A549 (cell line): Measurements from ENCODE around the gene GRID2. TPM values are rescaled to one million over a fixed set of nuclear protein-coding genes. Genes with fewer than 3 reads are reported as not detected.

ENCODE experiments used
- ATAC-seq, 2 experiments: fragments of 200-7000 bp in 1 of 2; fragments of >200 bp in 1 of 2; cut with Nextera tagmentation in 1 of 2; cut with Tn5 transposase in 1 of 2; 3 replicates each; pipeline versions ENCODE4 v1.8.0 to v1.9.1; 2018 to 2020; ENCODE audit warnings: mild to moderate bottlenecking in 1 of 2, moderate library complexity in 1 of 2
- CTCF ChIA-PET: fragments of 300-600 bp; sonication (Branson Sonifier 250); formaldehyde crosslinking; extraction: SDS; loops from one replicate; lab custom pipeline; 2021; ENCODE audit warnings: antibody characterized with exemption, inconsistent platforms; lab: Yijun Ruan, JAX
- POLR2A ChIA-PET: fragments of 350-600 bp; formaldehyde crosslinking; extraction: SDS; loops from one replicate; lab custom pipeline; 2021; ENCODE audit warnings: antibody characterized with exemption, inconsistent platforms; lab: Yijun Ruan, JAX
- DNase-seq, 2 experiments: peaks; one replicate each; pipeline versions ENCODE4 v3.0.0 to v3.0.0-alpha.2; 2011 to 2016; ENCODE audit warnings: low read depth in 1 of 2, low spot score in 1 of 2
- FAIRE-seq: peaks from 2 replicates; lab custom pipeline; 2011; peaks lifted over from hg19 to GRCh38; lab: Jason Lieb, UNC
- H3K27ac ChIP-seq, 2 experiments: fragments of >200 bp; sonication (Bioruptor Twin); formaldehyde crosslinking; 3 replicates each; pipeline ENCODE4 v1.5.1; 2016 to 2017
- H3K4me1 ChIP-seq: fragments of >200 bp; sonication (Bioruptor Twin); formaldehyde crosslinking; 3 replicates; pipeline ENCODE4 v1.6.1; 2016
- H3K4me2 ChIP-seq: fragments of >200 bp; sonication (Bioruptor Twin); formaldehyde crosslinking; 3 replicates; pipeline ENCODE4 v1.6.1; 2016
- H3K4me3 ChIP-seq: fragments of >200 bp; sonication (Bioruptor Twin); formaldehyde crosslinking; 3 replicates; pipeline ENCODE4 v1.5.1; 2016
- H3K9me3 ChIP-seq: fragments of >200 bp; sonication (Bioruptor Twin); formaldehyde crosslinking; 3 replicates; pipeline ENCODE4 v1.6.1; 2016
- BCL3 ChIP-seq: fragments of >200 bp; sonication (Bioruptor Twin); formaldehyde crosslinking; IDR thresholded peaks from 3 replicates; pipeline ENCODE4 v1.6.1; 2016
- CBX2 ChIP-seq: fragments of 200-600 bp; sonication (generic); IDR thresholded peaks from 2 replicates; pipeline ENCODE4 v1.6.1; 2016; ENCODE audit warnings: low read depth, mild to moderate bottlenecking, borderline replicate concordance
- CBX8 ChIP-seq: fragments of 200-600 bp; sonication (generic); IDR thresholded peaks from 2 replicates; pipeline ENCODE4 v1.6.1; 2016
- CHD2 ChIP-seq: fragments of 150-350 bp; IDR thresholded peaks from 2 replicates; pipeline ENCODE4 v1.6.1; 2014; ENCODE audit warnings: low read length; ENCODE audit not compliant: partially characterized antibody
- EHF ChIP-seq: fragments of 250-450 bp; sonication (Bioruptor Pico); IDR thresholded peaks from 2 replicates; pipeline ENCODE4 v1.5.0; 2020; ENCODE audit warnings: mild to moderate bottlenecking
- ELK1 ChIP-seq: fragments of 150-350 bp; IDR thresholded peaks from 2 replicates; pipeline ENCODE4 v1.6.1; 2014; ENCODE audit warnings: low read depth, mild to moderate bottlenecking, low read length
- FOSB ChIP-seq: fragments of 250-450 bp; sonication (Bioruptor Pico); IDR thresholded peaks from 2 replicates; pipeline ENCODE4 v1.5.0; 2020; ENCODE audit warnings: mild to moderate bottlenecking, moderate library complexity
- GATA3 ChIP-seq: IDR thresholded peaks from 2 replicates; pipeline ENCODE4 v1.6.1; 2012; ENCODE audit warnings: borderline replicate concordance
- HDAC2 ChIP-seq: fragments of 200-600 bp; sonication (generic); IDR thresholded peaks from 2 replicates; pipeline ENCODE4 v1.6.1; 2016
- HMGXB4 ChIP-seq: fragments of 250-450 bp; sonication (Bioruptor Pico); IDR thresholded peaks from 2 replicates; pipeline ENCODE4 v1.5.0; 2021; ENCODE audit warnings: mild to moderate bottlenecking, moderate library complexity, borderline replicate concordance
- HOXB13 ChIP-seq: fragments of 250-450 bp; sonication (Bioruptor Pico); IDR thresholded peaks from 2 replicates; pipeline ENCODE4 v1.5.0; 2020; ENCODE audit warnings: low read depth, mild to moderate bottlenecking, moderate library complexity
- HOXB5 ChIP-seq: fragments of 250-450 bp; sonication (Bioruptor Pico); IDR thresholded peaks from 2 replicates; pipeline ENCODE4 v1.5.0; 2020; ENCODE audit warnings: mild to moderate bottlenecking, moderate library complexity
- JUN ChIP-seq, 2 experiments: fragments of >200 bp; sonication (Bioruptor Twin); formaldehyde crosslinking; IDR thresholded peaks; 2 replicates in 1 of 2; 3 replicates in 1 of 2; pipeline ENCODE4 v1.6.1; 2016 to 2017
- JUNB ChIP-seq: fragments of >200 bp; sonication (Bioruptor Twin); formaldehyde crosslinking; IDR thresholded peaks from 2 replicates; pipeline ENCODE4 v1.6.1; 2016
- MAFK ChIP-seq: fragments of 450-650 bp; IDR thresholded peaks from 2 replicates; pipeline ENCODE4 v1.6.1; 2014; ENCODE audit not compliant: partially characterized antibody
- MYC ChIP-seq: IDR thresholded peaks from 2 replicates; pipeline ENCODE4 v1.6.1; 2012; ENCODE audit warnings: mild to moderate bottlenecking, inconsistent platforms, low read length, improper control_type of control experiment, borderline replicate concordance
- NFE2L2 ChIP-seq: fragments of 150-350 bp; conservative IDR thresholded peaks from 2 replicates; pipeline ENCODE4 v1.6.1; 2014; ENCODE audit warnings: low read length
- NPAS2 ChIP-seq: fragments of 250-450 bp; sonication (Bioruptor Pico); IDR thresholded peaks from 2 replicates; pipeline ENCODE4 v1.8.0; 2022; ENCODE audit warnings: mild to moderate bottlenecking, moderate library complexity, borderline replicate concordance
- POLR2A ChIP-seq: IDR thresholded peaks from 2 replicates; pipeline ENCODE4 v1.6.1; 2012; ENCODE audit warnings: mild to moderate bottlenecking, low read length
- POLR2AphosphoS2 ChIP-seq: conservative IDR thresholded peaks from 2 replicates; pipeline ENCODE4 v1.6.1; 2012; ENCODE audit warnings: low read length, improper control_type of control experiment, inconsistent platforms
- RARB ChIP-seq: fragments of 250-450 bp; sonication (Bioruptor Pico); IDR thresholded peaks from 2 replicates; pipeline ENCODE4 v1.8.0; 2021; ENCODE audit warnings: mild to moderate bottlenecking, moderate library complexity
- RNF2 ChIP-seq: fragments of 200-600 bp; sonication (generic); IDR thresholded peaks from 2 replicates; pipeline ENCODE4 v1.6.1; 2016; ENCODE audit warnings: low read depth, mild to moderate bottlenecking, antibody characterized with exemption, moderate library complexity, borderline replicate concordance
- SMC3 ChIP-seq: fragments of >200 bp; sonication (Bioruptor Twin); formaldehyde crosslinking; IDR thresholded peaks from 3 replicates; pipeline ENCODE4 v1.6.1; 2018; ENCODE audit warnings: inconsistent platforms
- TFCP2L1 ChIP-seq: fragments of 250-450 bp; sonication (Bioruptor Pico); IDR thresholded peaks from 2 replicates; pipeline ENCODE4 v1.5.0; 2021; ENCODE audit warnings: mild to moderate bottlenecking
- TP53 ChIP-seq: fragments of 250-450 bp; sonication (Bioruptor Pico); IDR thresholded peaks from 2 replicates; pipeline ENCODE4 v1.5.0; 2021; ENCODE audit warnings: mild to moderate bottlenecking, moderate library complexity
- ZC3H11A ChIP-seq: fragments of 450-650 bp; IDR thresholded peaks from 2 replicates; pipeline ENCODE4 v1.6.1; 2014; ENCODE audit warnings: antibody characterized with exemption, mild to moderate bottlenecking
- ZFP36 ChIP-seq: fragments of 450-650 bp; IDR thresholded peaks from 2 replicates; pipeline ENCODE4 v1.6.1; 2014; ENCODE audit warnings: borderline replicate concordance; ENCODE audit not compliant: partially characterized antibody
- ZNF302 ChIP-seq: fragments of 250-450 bp; sonication (Bioruptor Pico); IDR thresholded peaks from 2 replicates; pipeline ENCODE4 v1.9.0; 2021; ENCODE audit warnings: inconsistent platforms, mild to moderate bottlenecking, moderate library complexity
- ZSCAN20 ChIP-seq: fragments of 250-450 bp; sonication (Bioruptor Pico); IDR thresholded peaks from 2 replicates; pipeline ENCODE4 v1.8.0; 2022; ENCODE audit warnings: mild to moderate bottlenecking, moderate library complexity
- WGBS: methylation state at CpG from one replicate; pipeline ENCODE4 v1.1.6; 2017; ENCODE audit errors: missing lambda C conversion rate; 5-methylcytosine and 5-hydroxymethylcytosine counted together
- polyA plus RNA-seq, 4 experiments: library from polyadenylated mRNA; depleted of rRNA in 3 of 4; stranded (reverse); fragments of >200 nt; fragmentation: RNase III in 1 of 4; extraction: RNeasy Plus Mini Kit Qiagen cat#74134 plus additional on column Dnase treatment in 1 of 4; gene quantifications; 2 replicates in 3 of 4; 3 replicates in 1 of 4; pipeline ENCODE4 v1.2.3, GENCODE V29; 2011 to 2017

Gene GRID2
- polyA plus RNA-seq, 2 of the 4 experiments (the other 2 are of a cell fraction): not detected

- POLR2A ChIA-PET: no interaction called here
Measured at GRCh38 chr4:93561842-93562241, 1258.1 kb downstream of the GRID2 start.

GRCh38 chr4:93568758-93569157, 1265.0 kb downstream of the GRID2 start:
- Histone ChIP-seq H3K4me3 (no peak overlapping the region), H3K4me1 (no peaks in the 10 kb centered on the region), H3K27ac (no peak overlapping the region), H3K4me2 (no peak overlapping the region), H3K9me3 (no peaks in the 10 kb centered on the region)
- POLR2A ChIA-PET: no interaction called here
- ATAC-seq (no peak), DNase-seq (no peak), FAIRE-seq (no peak)
- TF ChIP-seq NPAS2 (CRISPR knock-in tag) (no peak), JUNB (no peak), ZC3H11A (no peak), TFCP2L1 (no peak), CHD2 (no peak), CBX2 (no peak), TP53 (CRISPR knock-in tag) (no peak), HDAC2 (no peak), RNF2 (no peak), MAFK (no peak), ZFP36 (no peak), RARB (no peak), HOXB5 (CRISPR knock-in tag) (no peak), SMC3 (no peak), BCL3 (no peak), FOSB (CRISPR knock-in tag) (no peak), ZNF302 (CRISPR knock-in tag) (no peak), ZSCAN20 (no peak), EHF (CRISPR knock-in tag) (no peak), MYC (no peak)
- CTCF ChIA-PET: no interaction called here
- 42% methylated on average over 3 of the region's 4 CpGs for WGBS

More at GRCh38 chr4:93561842-93562241, 1258.1 kb downstream of the GRID2 start:
- Histone ChIP-seq H3K4me3 (no peak overlapping the region), H3K27ac (no peak overlapping the region), H3K9me3 (no peaks in the 10 kb centered on the region), H3K4me1 (no peaks in the 10 kb centered on the region), H3K4me2 (no peak overlapping the region)
- no peak for FAIRE-seq
- WGBS: 5% methylated on average over 1 of the region's 1 CpG
- CTCF ChIA-PET: no interaction called here
- TF ChIP-seq POLR2AphosphoS2: no peak
- TF ChIP-seq GATA3: no peak
- TF ChIP-seq NFE2L2: no peak
- TF ChIP-seq HMGXB4: no peak
- no peak for TF ChIP-seq POLR2A
- no peak for TF ChIP-seq JUN (IDR thresholded peaks at IDR 0.05)
- no peak for TF ChIP-seq CBX8
- TF ChIP-seq HOXB13 (CRISPR knock-in tag): no peak
- no peak for TF ChIP-seq NPAS2 (CRISPR knock-in tag)
- no peak for TF ChIP-seq ELK1
- no peak for TF ChIP-seq SMC3
- TF ChIP-seq TP53 (CRISPR knock-in tag): no peak
- DNase-seq: no peak
- ATAC-seq: no peak
